Raji (cell line): ENCODE measurements around the gene GDAP2.

ENCODE experiments used
- POLR2A ChIP-seq: IDR thresholded peaks from 2 replicates; pipeline ENCODE4 v1.6.1; 2011; ENCODE audit warnings: low read depth, low read length, control low read depth; ENCODE audit not compliant: insufficient read depth

Gene GDAP2

GRCh38 chr1:117929343-117930172 is at the start of gene GDAP2, which contains the start of gene WDR3:
TSS of gene GDAP2 (minus strand) at chr1:117929621. CDS start at chr1:117920357, 9,264 bp downstream.
TSS of gene WDR3 (plus strand) at chr1:117929739. CDS start at chr1:117933320, 3,581 bp downstream.
- peak; percentile 81 for TF ChIP-seq POLR2A

- TF ChIP-seq POLR2A = no peak
Measured at GRCh38 chr1:117976381-117976780, 47.0 kb upstream of the GDAP2 start.

- no peak for TF ChIP-seq POLR2A
Measured at GRCh38 chr1:117971777-117972176, 42.4 kb upstream of the GDAP2 start.

- no peak for TF ChIP-seq POLR2A
Measured at GRCh38 chr1:117970252-117970651, 40.8 kb upstream of the GDAP2 start.

- TF ChIP-seq POLR2A = no peak
Measured at GRCh38 chr1:117967881-117968280, 38.5 kb upstream of the GDAP2 start.

- no peak for TF ChIP-seq POLR2A
Measured at GRCh38 chr1:117967477-117967876, 38.1 kb upstream of the GDAP2 start.

GRCh38 chr1:117964290-117965038 is 35.0 kb upstream of the GDAP2 start:
- no peak for TF ChIP-seq POLR2A

GRCh38 chr1:117959364-117959763 is 29.9 kb upstream of the GDAP2 start:
- TF ChIP-seq POLR2A = no peak

- TF ChIP-seq POLR2A = no peak
Measured at GRCh38 chr1:117952386-117952785, 23.0 kb upstream of the GDAP2 start.

- no peak for TF ChIP-seq POLR2A
Measured at GRCh38 chr1:117942293-117942692, 12.9 kb upstream of the GDAP2 start.

GRCh38 chr1:117933769-117934168 is 4.3 kb upstream of the GDAP2 start:
- TF ChIP-seq POLR2A = no peak

- no peak for TF ChIP-seq POLR2A
Measured at GRCh38 chr1:117932576-117932975, 3.2 kb upstream of the GDAP2 start.

GRCh38 chr1:117930484-117930883 is 1.1 kb upstream of the GDAP2 start:
- TF ChIP-seq POLR2A = no peak

GRCh38 chr1:117930173-117930447 is 689 bp upstream of the GDAP2 start:
- no peak for TF ChIP-seq POLR2A

- TF ChIP-seq POLR2A = no peak
Measured at GRCh38 chr1:117928881-117929342, 509 bp downstream of the GDAP2 start.

GRCh38 chr1:117925981-117926380 is 3.4 kb downstream of the GDAP2 start:
- no peak for TF ChIP-seq POLR2A
